HEK293 (cell line): ENCODE data around the gene PRIMPOL.
"Not testable (repeated sequence)": the region's sequence is repeated elsewhere in the genome, so short reads cannot be mapped to it uniquely, and the experiment has no call there.

Source experiments
- CTCF ChIA-PET: fragments of 350-600 bp; formaldehyde crosslinking; extraction: SDS; loops from one replicate; lab custom pipeline; 2021; ENCODE audit warnings: antibody characterized with exemption; lab: Yijun Ruan, JAX
- POLR2A ChIA-PET: fragments of 300-600 bp; formaldehyde crosslinking; extraction: SDS; loops from one replicate; lab custom pipeline; 2020; ENCODE audit warnings: antibody characterized with exemption, inconsistent platforms; lab: Yijun Ruan, JAX
- H3K27ac ChIP-seq: fragments of 200-500 bp; sonication (Bioruptor generic); 2 replicates; pipeline ENCODE4 v1.5.1; 2014; ENCODE audit warnings: low read depth, low read length, control low read depth, inconsistent platforms; ENCODE audit errors: extremely low read depth
- H3K36me3 ChIP-seq, 2 experiments: fragments of 200-500 bp in 1 of 2; sonication (Bioruptor generic) in 1 of 2; 1 replicate in 1 of 2; 2 replicates in 1 of 2; pipeline ENCODE4 v1.5.1; 2014 to 2017; ENCODE audit warnings: inconsistent platforms in 2 of 2, low read length in 2 of 2; ENCODE audit not compliant: control insufficient read depth in 2 of 2, insufficient read depth in 1 of 2
- H3K4me1 ChIP-seq: fragments of 200-500 bp; sonication (Bioruptor generic); 2 replicates; pipeline ENCODE4 v1.5.1; 2014; ENCODE audit warnings: mild to moderate bottlenecking, low read length, inconsistent platforms; ENCODE audit not compliant: control insufficient read depth, insufficient read depth
- H3K4me3 ChIP-seq: 2 replicates; pipeline ENCODE4 v1.5.1; 2011; ENCODE audit warnings: low read depth, mild to moderate bottlenecking, control low read depth, low read length, moderate library complexity
- H3K9me3 ChIP-seq: fragments of 200-500 bp; sonication (Bioruptor generic); 2 replicates; pipeline ENCODE4 v1.5.1; 2014; ENCODE audit warnings: low read depth, low read length, inconsistent platforms; ENCODE audit not compliant: control insufficient read depth, insufficient read depth
- KLF16 ChIP-seq: fragments of 450-650 bp; formaldehyde crosslinking; IDR thresholded peaks from 2 replicates; pipeline ENCODE4 v1.5.1; 2017; ENCODE audit warnings: missing biosample characterization, missing genetic modification characterization
- YY2 ChIP-seq: fragments of 450-650 bp; formaldehyde crosslinking; IDR thresholded peaks from 2 replicates; pipeline ENCODE4 v1.5.1; 2016; ENCODE audit warnings: missing biosample characterization, missing genetic modification characterization
- ZBTB17 ChIP-seq: fragments of 450-650 bp; formaldehyde crosslinking; IDR thresholded peaks from 2 replicates; pipeline ENCODE4 v1.5.1; 2016; ENCODE audit warnings: missing biosample characterization, missing genetic modification characterization
- ZNF16 ChIP-seq: fragments of 450-650 bp; formaldehyde crosslinking; IDR thresholded peaks from 2 replicates; pipeline ENCODE4 v1.5.1; 2016; ENCODE audit warnings: low read depth, missing biosample characterization, missing genetic modification characterization
- ZNF223 ChIP-seq: fragments of 450-650 bp; formaldehyde crosslinking; IDR thresholded peaks from 2 replicates; pipeline ENCODE4 v1.5.1; 2016; ENCODE audit warnings: missing biosample characterization, missing genetic modification characterization
- ZNF302 ChIP-seq: fragments of 450-650 bp; formaldehyde crosslinking; IDR thresholded peaks from 2 replicates; pipeline ENCODE4 v1.5.1; 2016; ENCODE audit warnings: missing biosample characterization, missing genetic modification characterization, low read depth
- ZNF501 ChIP-seq: fragments of 450-650 bp; formaldehyde crosslinking; IDR thresholded peaks from 2 replicates; pipeline ENCODE4 v1.5.1; 2016; ENCODE audit warnings: missing biosample characterization, missing genetic modification characterization
- ZNF521 ChIP-seq: fragments of 450-650 bp; formaldehyde crosslinking; IDR thresholded peaks from 2 replicates; pipeline ENCODE4 v1.5.1; 2017; ENCODE audit warnings: missing biosample characterization, mild to moderate bottlenecking, missing genetic modification characterization
- ZNF548 ChIP-seq: fragments of 450-650 bp; formaldehyde crosslinking; IDR thresholded peaks from 2 replicates; pipeline ENCODE4 v1.5.1; 2016; ENCODE audit warnings: missing biosample characterization, missing genetic modification characterization
- ZNF549 ChIP-seq: fragments of 450-650 bp; IDR thresholded peaks from 2 replicates; pipeline ENCODE4 v1.5.1; 2018; ENCODE audit warnings: missing biosample characterization, missing genetic modification characterization, mild to moderate bottlenecking, inconsistent platforms, moderate library complexity
- ZNF658 ChIP-seq: fragments of 450-650 bp; formaldehyde crosslinking; IDR thresholded peaks from 2 replicates; pipeline ENCODE4; 2016; ENCODE audit warnings: missing biosample characterization, missing genetic modification characterization
- TF ChIP-seq, protein P1 (sequence below): fragments of 450-650 bp; formaldehyde crosslinking; IDR thresholded peaks from 2 replicates; pipeline ENCODE4 v1.5.1; 2016; ENCODE audit warnings: missing biosample characterization, missing genetic modification characterization, low read depth
- TF ChIP-seq, protein P2 (sequence below): fragments of 450-650 bp; formaldehyde crosslinking; IDR thresholded peaks from 2 replicates; pipeline ENCODE4 v1.5.1; 2016; ENCODE audit warnings: missing biosample characterization, missing genetic modification characterization
- TF ChIP-seq, protein P3 (sequence below): fragments of 450-650 bp; formaldehyde crosslinking; IDR thresholded peaks from 2 replicates; pipeline ENCODE4 v1.5.1; 2016; ENCODE audit warnings: missing biosample characterization, missing genetic modification characterization

The PRIMPOL gene

DNA sequence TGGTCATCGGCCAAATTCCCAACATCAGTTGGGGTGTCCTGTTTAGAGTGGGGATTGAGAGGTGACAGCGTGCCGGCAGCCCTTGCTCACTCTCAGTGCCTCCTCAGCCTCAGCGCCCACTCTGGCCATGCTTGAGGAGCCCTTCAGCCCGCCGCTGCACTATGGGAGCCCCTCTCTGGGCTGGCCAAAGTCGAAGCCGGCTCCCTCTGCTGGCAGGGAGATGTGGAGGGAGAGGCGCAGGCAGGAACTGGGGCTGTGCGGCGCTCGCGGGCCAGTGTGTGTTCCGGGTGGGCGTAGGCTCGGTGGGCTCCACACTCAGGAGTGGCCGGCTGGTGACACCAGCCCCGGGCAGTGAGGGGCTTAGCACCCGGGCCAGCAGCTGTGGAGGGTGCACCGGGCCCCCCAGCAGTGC is 91.4 kb downstream of the PRIMPOL start:
- H3K9me3 ChIP-seq: no peaks in the 10 kb centered on the region
- no peaks in the 10 kb centered on the region for H3K36me3 ChIP-seq
- no peak overlapping the region for H3K27ac ChIP-seq
- POLR2A ChIA-PET: no interaction called here
- no peaks in the 10 kb centered on the region for H3K4me1 ChIP-seq
- TF ChIP-seq, protein P1, sequence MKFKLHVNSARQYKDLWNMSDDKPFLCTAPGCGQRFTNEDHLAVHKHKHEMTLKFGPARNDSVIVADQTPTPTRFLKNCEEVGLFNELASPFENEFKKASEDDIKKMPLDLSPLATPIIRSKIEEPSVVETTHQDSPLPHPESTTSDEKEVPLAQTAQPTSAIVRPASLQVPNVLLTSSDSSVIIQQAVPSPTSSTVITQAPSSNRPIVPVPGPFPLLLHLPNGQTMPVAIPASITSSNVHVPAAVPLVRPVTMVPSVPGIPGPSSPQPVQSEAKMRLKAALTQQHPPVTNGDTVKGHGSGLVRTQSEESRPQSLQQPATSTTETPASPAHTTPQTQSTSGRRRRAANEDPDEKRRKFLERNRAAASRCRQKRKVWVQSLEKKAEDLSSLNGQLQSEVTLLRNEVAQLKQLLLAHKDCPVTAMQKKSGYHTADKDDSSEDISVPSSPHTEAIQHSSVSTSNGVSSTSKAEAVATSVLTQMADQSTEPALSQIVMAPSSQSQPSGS (tag by site-specific recombination): no peak
- CTCF ChIA-PET: interaction anchor here (0.6 kb wide), 1 partner anchor 27 kb away, joined by 3 read pairs; no protein-coding TSS in a partner anchor
- no peak overlapping the region for H3K4me3 ChIP-seq

DNA sequence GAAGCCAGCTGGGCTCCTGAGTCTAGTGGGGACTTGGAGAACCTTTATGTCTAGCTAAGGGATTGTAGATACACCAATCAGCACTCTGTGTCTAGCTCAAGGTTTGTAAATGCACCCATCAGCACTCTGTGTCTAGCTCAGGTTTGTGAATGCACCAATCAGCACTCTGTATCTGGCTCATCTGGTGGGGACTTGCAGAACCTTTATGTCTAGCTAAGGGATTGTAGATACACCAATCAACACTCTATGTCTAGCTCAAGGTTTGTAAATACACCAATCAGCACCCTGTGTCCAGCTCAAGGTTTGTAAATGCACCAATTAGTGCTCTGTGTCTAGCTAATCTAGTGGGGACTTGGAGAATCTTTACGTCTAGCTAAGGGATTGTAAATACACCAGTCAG is 92.1 kb downstream of the PRIMPOL start:
- CTCF ChIA-PET: interaction anchor here (0.6 to 0.7 kb wide), 2 partner anchors 27 to 738 kb away, joined by 3 read pairs; no protein-coding TSS in a partner anchor
- H3K27ac ChIP-seq, H3K9me3 ChIP-seq, H3K4me3 ChIP-seq, H3K36me3 ChIP-seq, H3K4me1 ChIP-seq, POLR2A ChIA-PET: not testable (repeated sequence)

DNA sequence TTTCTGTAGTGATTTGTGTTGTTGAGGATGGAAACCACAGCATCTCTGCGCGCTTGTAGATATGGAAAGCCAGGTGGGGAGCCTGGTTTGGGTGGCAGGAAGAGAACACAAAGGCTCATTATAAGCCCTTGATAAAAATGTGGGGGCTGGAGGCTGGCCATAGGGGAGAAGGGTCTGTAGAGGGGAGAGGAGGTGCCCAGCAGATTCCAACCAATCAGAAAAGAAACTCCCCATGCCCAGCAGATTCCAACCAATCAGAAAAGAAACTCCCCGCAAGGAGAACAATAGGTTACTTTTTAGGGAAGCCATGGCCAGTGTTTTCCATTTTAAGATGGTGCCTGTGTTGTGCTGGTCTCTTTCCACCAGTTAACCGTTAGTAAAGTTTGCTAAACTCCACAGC is 94.1 kb downstream of the PRIMPOL start:
- ChIA-PET CTCF (interaction anchor here (0.7 kb wide), 1 partner anchor 239 kb away, joined by 3 read pairs; no protein-coding TSS in a partner anchor), POLR2A (no interaction called here)
- no peaks in the 10 kb centered on the region for H3K9me3 ChIP-seq
- no peaks in the 10 kb centered on the region for H3K36me3 ChIP-seq
- TF ChIP-seq ZNF501 (no peak), ZNF658 (tag by site-specific recombination) (no peak), ZBTB17 (tag by site-specific recombination) (no peak), YY2 (tag by site-specific recombination) (no peak), ZNF521 (no peak), KLF16 (tag by site-specific recombination) (no peak), ZNF16 (tag by site-specific recombination) (no peak), ZNF223 (no peak), ZNF549 (tag by site-specific recombination) (no peak), ZNF548 (no peak), ZNF302 (tag by site-specific recombination) (no peak)
- TF ChIP-seq, protein P2, sequence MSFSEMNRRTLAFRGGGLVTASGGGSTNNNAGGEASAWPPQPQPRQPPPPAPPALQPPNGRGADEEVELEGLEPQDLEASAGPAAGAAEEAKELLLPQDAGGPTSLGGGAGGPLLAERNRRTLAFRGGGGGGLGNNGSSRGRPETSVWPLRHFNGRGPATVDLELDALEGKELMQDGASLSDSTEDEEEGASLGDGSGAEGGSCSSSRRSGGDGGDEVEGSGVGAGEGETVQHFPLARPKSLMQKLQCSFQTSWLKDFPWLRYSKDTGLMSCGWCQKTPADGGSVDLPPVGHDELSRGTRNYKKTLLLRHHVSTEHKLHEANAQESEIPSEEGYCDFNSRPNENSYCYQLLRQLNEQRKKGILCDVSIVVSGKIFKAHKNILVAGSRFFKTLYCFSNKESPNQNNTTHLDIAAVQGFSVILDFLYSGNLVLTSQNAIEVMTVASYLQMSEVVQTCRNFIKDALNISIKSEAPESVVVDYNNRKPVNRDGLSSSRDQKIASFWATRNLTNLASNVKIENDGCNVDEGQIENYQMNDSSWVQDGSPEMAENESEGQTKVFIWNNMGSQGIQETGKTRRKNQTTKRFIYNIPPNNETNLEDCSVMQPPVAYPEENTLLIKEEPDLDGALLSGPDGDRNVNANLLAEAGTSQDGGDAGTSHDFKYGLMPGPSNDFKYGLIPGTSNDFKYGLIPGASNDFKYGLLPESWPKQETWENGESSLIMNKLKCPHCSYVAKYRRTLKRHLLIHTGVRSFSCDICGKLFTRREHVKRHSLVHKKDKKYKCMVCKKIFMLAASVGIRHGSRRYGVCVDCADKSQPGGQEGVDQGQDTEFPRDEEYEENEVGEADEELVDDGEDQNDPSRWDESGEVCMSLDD (tag by site-specific recombination): no peak
- TF ChIP-seq, protein P3, sequence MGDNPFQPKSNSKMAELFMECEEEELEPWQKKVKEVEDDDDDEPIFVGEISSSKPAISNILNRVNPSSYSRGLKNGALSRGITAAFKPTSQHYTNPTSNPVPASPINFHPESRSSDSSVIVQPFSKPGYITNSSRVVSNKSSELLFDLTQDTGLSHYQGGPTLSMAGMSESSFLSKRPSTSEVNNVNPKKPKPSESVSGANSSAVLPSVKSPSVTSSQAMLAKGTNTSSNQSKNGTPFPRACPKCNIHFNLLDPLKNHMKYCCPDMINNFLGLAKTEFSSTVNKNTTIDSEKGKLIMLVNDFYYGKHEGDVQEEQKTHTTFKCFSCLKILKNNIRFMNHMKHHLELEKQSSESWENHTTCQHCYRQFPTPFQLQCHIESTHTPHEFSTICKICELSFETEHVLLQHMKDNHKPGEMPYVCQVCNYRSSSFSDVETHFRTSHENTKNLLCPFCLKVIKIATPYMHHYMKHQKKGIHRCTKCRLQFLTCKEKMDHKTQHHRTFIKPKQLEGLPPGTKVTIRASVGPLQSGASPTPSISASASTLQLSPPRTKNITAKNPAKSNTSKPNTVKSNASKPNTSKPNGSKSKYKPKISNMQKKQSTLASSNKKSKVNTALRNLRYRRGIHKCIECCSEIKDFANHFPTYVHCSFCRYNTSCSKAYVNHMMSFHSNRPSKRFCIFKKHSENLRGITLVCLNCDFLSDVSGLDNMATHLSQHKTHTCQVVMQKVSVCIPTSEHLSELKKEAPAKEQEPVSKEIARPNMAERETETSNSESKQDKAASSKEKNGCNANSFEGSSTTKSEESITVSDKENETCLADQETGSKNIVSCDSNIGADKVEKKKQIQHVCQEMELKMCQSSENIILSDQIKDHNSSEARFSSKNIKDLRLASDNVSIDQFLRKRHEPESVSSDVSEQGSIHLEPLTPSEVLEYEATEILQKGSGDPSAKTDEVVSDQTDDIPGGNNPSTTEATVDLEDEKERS: no peak
- no peak overlapping the region for H3K27ac ChIP-seq
- H3K4me3 ChIP-seq: no peak overlapping the region
- no peaks in the 10 kb centered on the region for H3K4me1 ChIP-seq
